H9 (cell line): ENCODE results near the gene LMOD1. TPM values are rescaled to one million over a fixed set of nuclear protein-coding genes. Genes with fewer than 3 reads are reported as not detected.

Source experiments
- DNase-seq: peaks from one replicate; pipeline ENCODE4 v3.0.0-alpha.2; 2017
- H2AFZ ChIP-seq: one replicate; pipeline ENCODE4 v1.6.1; 2013; ENCODE audit warnings: mild to moderate bottlenecking, low read length, control low read depth, moderate library complexity
- H2AK5ac ChIP-seq: 2 replicates; pipeline ENCODE4 v1.6.1; 2013; ENCODE audit warnings: low read length, control low read depth, mixed read lengths; ENCODE audit not compliant: insufficient read length
- H2BK120ac ChIP-seq: one replicate; pipeline ENCODE4 v1.6.1; 2013; ENCODE audit warnings: low read depth, mild to moderate bottlenecking, low read length, control low read depth, inconsistent platforms; ENCODE audit not compliant: poor library complexity, severe bottlenecking
- H2BK12ac ChIP-seq: 2 replicates; pipeline ENCODE4 v1.6.1; 2013; ENCODE audit warnings: low read length, control low read depth, mixed read lengths, low read depth; ENCODE audit not compliant: insufficient read length
- H2BK15ac ChIP-seq: 2 replicates; pipeline ENCODE4 v1.6.1; 2013; ENCODE audit warnings: low read depth, low read length, control low read depth
- H2BK20ac ChIP-seq: one replicate; pipeline ENCODE4 v1.6.1; 2013; ENCODE audit warnings: low read depth, mild to moderate bottlenecking, low read length, control low read depth, inconsistent platforms; ENCODE audit not compliant: poor library complexity, severe bottlenecking
- H2BK5ac ChIP-seq: 2 replicates; pipeline ENCODE4 v1.6.1; 2013; ENCODE audit warnings: low read length, control low read depth, mixed read lengths; ENCODE audit not compliant: insufficient read length
- H3K14ac ChIP-seq: 2 replicates; pipeline ENCODE4 v1.6.1; 2013; ENCODE audit warnings: low read length, control low read depth; ENCODE audit not compliant: insufficient read depth
- H3K18ac ChIP-seq: 2 replicates; pipeline ENCODE4 v1.6.1; 2013; ENCODE audit warnings: low read depth, mild to moderate bottlenecking, mixed read lengths, low read length, control low read depth; ENCODE audit not compliant: insufficient read length
- H3K23ac ChIP-seq: 2 replicates; pipeline ENCODE4 v1.6.1; 2013; ENCODE audit warnings: low read length, control low read depth, mixed read lengths, low read depth; ENCODE audit not compliant: insufficient read length
- H3K23me2 ChIP-seq: 2 replicates; pipeline ENCODE4 v1.6.1; 2013; ENCODE audit warnings: low read depth, mild to moderate bottlenecking, mixed read lengths, low read length, control low read depth; ENCODE audit not compliant: insufficient read length, poor library complexity, severe bottlenecking
- H3K27ac ChIP-seq: 2 replicates; pipeline ENCODE4 v1.5.1; 2013; ENCODE audit warnings: low read length, control low read depth, mixed read lengths, low read depth; ENCODE audit not compliant: insufficient read length
- H3K27me3 ChIP-seq: 2 replicates; pipeline ENCODE4 v1.6.1; 2013; ENCODE audit warnings: low read length, control low read depth, inconsistent platforms; ENCODE audit not compliant: insufficient read depth
- H3K4ac ChIP-seq: 2 replicates; pipeline ENCODE4 v1.6.1; 2013; ENCODE audit warnings: low read depth, mild to moderate bottlenecking, control low read depth, inconsistent platforms, low read length, moderate library complexity
- H3K4me1 ChIP-seq: 2 replicates; pipeline ENCODE4 v1.6.1; 2013; ENCODE audit warnings: low read length, control low read depth, inconsistent platforms; ENCODE audit not compliant: insufficient read depth
- H3K4me2 ChIP-seq: 2 replicates; pipeline ENCODE4 v1.6.1; 2013; ENCODE audit warnings: low read length, control low read depth, mixed read lengths; ENCODE audit not compliant: insufficient read length, insufficient read depth
- H3K56ac ChIP-seq: 2 replicates; pipeline ENCODE4 v1.6.1; 2013; ENCODE audit warnings: low read depth, mild to moderate bottlenecking, mixed read lengths, low read length, control low read depth; ENCODE audit not compliant: insufficient read length
- H3K79me1 ChIP-seq: 2 replicates; pipeline ENCODE4 v1.6.1; 2013; ENCODE audit warnings: low read depth, mild to moderate bottlenecking, moderate library complexity, low read length, control low read depth, inconsistent platforms; ENCODE audit not compliant: insufficient read depth, poor library complexity, severe bottlenecking
- H3K79me2 ChIP-seq: 2 replicates; pipeline ENCODE4 v1.6.1; 2013; ENCODE audit warnings: low read length, control low read depth, inconsistent platforms; ENCODE audit not compliant: insufficient read depth
- H3K9ac ChIP-seq: 2 replicates; pipeline ENCODE4 v1.6.1; 2013; ENCODE audit warnings: low read length, control low read depth, mixed read lengths; ENCODE audit not compliant: insufficient read length; ENCODE audit errors: extremely low read depth
- H3K9me3 ChIP-seq: one replicate; pipeline ENCODE4 v1.6.1; 2013; ENCODE audit warnings: low read depth, low read length, inconsistent platforms; ENCODE audit not compliant: control insufficient read depth
- H3T11ph ChIP-seq: one replicate; pipeline ENCODE4 v1.6.1; 2013; ENCODE audit warnings: mild to moderate bottlenecking, low read length, control low read depth, inconsistent platforms
- H4K20me1 ChIP-seq: one replicate; pipeline ENCODE4 v1.6.1; 2013; ENCODE audit not compliant: control insufficient read depth, insufficient read length, insufficient read depth
- H4K5ac ChIP-seq: 2 replicates; pipeline ENCODE4 v1.6.1; 2013; ENCODE audit warnings: low read depth, mild to moderate bottlenecking, mixed read lengths, low read length, control low read depth; ENCODE audit not compliant: insufficient read length
- H4K8ac ChIP-seq: replicated peaks from 2 replicates; pipeline ENCODE4 v1.6.1; 2013; ENCODE audit warnings: low read length, control low read depth, mixed read lengths, low read depth; ENCODE audit not compliant: insufficient read length
- H4K91ac ChIP-seq: 2 replicates; pipeline ENCODE4 v1.6.1; 2013; ENCODE audit warnings: low read depth, mild to moderate bottlenecking, moderate library complexity, mixed read lengths, low read length, control low read depth; ENCODE audit not compliant: insufficient read length
- H3K27ac Mint-ChIP-seq, 3 experiments: 2 replicates in 2 of 3; 3 replicates in 1 of 3; pipeline ENCODE4 v1.8.0; 2020 to 2021; ENCODE audit warnings: mixed read lengths in 3 of 3, mild to moderate bottlenecking in 1 of 3, moderate library complexity in 1 of 3
- H3K27me3 Mint-ChIP-seq: 2 replicates; pipeline ENCODE4 v1.8.0; 2021; ENCODE audit warnings: low read depth, mild to moderate bottlenecking, moderate library complexity, mixed read lengths
- H3K36me3 Mint-ChIP-seq, 3 experiments: 2 replicates in 2 of 3; 3 replicates in 1 of 3; pipeline ENCODE4 v1.8.0; 2020 to 2021; ENCODE audit warnings: low read depth in 3 of 3, mixed read lengths in 3 of 3; ENCODE audit not compliant: insufficient read depth in 1 of 3
- H3K4me1 Mint-ChIP-seq, 2 experiments: 2 replicates each; pipeline ENCODE4 v1.8.0; 2020; ENCODE audit warnings: mixed read lengths in 2 of 2
- H3K4me3 Mint-ChIP-seq, 2 experiments: 2 replicates in 1 of 2; 3 replicates in 1 of 2; pipeline ENCODE4 v1.8.0; 2020 to 2021; ENCODE audit warnings: mild to moderate bottlenecking in 2 of 2, mixed read lengths in 2 of 2, moderate library complexity in 1 of 2
- H3K9me3 Mint-ChIP-seq, 2 experiments: 2 replicates in 1 of 2; 3 replicates in 1 of 2; pipeline ENCODE4 v1.8.0; 2020; ENCODE audit warnings: mild to moderate bottlenecking in 2 of 2, mixed read lengths in 2 of 2, moderate library complexity in 1 of 2
- CTCF ChIP-seq: fragments of 200-600 bp; sonication (generic); conservative IDR thresholded peaks from 3 replicates; pipeline ENCODE4 v1.8.0; 2021; ENCODE audit warnings: antibody characterized with exemption, mild to moderate bottlenecking
- WGBS: extraction: QIAGEN DNeasy Blood & Tissue Kit; methylation state at CpG from one replicate; pipeline ENCODE4 v1.1.7; 2013; ENCODE audit warnings: missing lambda C conversion rate, low lambda C conversion rate, mixed read lengths; ENCODE audit not compliant: insufficient read length; ENCODE audit errors: extremely low coverage; 5-methylcytosine and 5-hydroxymethylcytosine counted together
- total RNA-seq: library from RNA; stranded (reverse); gene quantifications from 2 replicates; pipeline ENCODE4 v1.2.1, GENCODE V29; 2021

The LMOD1 gene
- total RNA-seq, 1 experiment from 2014 or later: 0.31 TPM

DNA sequence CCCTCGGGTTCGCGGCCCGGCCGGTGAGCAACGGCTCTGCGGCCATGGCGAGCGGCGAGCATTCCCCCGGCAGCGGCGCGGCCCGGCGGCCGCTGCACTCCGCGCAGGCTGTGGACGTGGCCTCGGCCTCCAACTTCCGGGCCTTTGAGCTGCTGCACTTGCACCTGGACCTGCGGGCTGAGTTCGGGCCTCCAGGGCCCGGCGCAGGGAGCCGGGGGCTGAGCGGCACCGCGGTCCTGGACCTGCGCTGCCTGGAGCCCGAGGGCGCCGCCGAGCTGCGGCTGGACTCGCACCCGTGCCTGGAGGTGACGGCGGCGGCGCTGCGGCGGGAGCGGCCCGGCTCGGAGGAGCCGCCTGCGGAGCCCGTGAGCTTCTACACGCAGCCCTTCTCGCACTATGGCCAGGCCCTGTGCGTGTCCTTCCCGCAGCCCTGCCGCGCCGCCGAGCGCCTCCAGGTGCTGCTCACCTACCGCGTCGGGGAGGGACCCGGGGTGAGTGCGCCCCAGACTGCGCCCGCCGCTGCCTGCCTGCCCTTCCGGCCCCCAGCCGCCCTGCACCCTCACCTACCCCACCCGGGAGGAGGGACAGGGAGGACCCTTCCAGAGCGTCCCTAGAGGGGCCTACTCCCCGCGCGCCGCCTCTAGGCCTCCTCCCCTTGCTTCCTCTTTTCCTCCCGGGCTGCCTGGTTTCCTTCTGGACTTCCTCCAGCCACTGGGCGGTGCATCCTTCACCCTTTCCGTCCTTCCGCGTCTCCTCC, 36.5 kb upstream of the LMOD1 start, which contains the start of gene RNPEP:
TSS of gene RNPEP (plus strand) at position 26 of the 757 bp plus-strand sequence. CDS start at position 45, 19 bp downstream.
- Histone ChIP-seq H2BK20ac (no peak within 1 kb of the TSS), H3K14ac (peak within 1 kb of the TSS; percentile 80), H4K8ac (no peak within 1 kb of the TSS), H3K56ac (no peak within 1 kb of the TSS), H3T11ph (no peak within 1 kb of the TSS), H3K27me3 (no peaks in the 10 kb centered on the region; the same call in 1 of the 2 replicates), H3K79me1 (peaks cover 3% of the 10 kb centered on the region), H2BK12ac (no peak within 1 kb of the TSS), H3K23me2 (peaks cover 9% of the 10 kb centered on the region), H3K9me3 (no peaks in the 10 kb centered on the region), H2BK15ac (no peak within 1 kb of the TSS), H3K18ac (peak within 1 kb of the TSS; percentile 66), H2BK5ac (no peak within 1 kb of the TSS), H2AK5ac (no peak within 1 kb of the TSS), H4K20me1 (no peaks in the 10 kb centered on the region), H3K9ac (peak within 1 kb of the TSS; percentile 57), H3K4ac (no peak within 1 kb of the TSS), H2AFZ (peak within 1 kb of the TSS; percentile 9), H3K79me2 (peaks cover 7% of the 10 kb centered on the region; the same call in 1 of the 2 replicates), H2BK120ac (no peak within 1 kb of the TSS), H4K5ac (no peak within 1 kb of the TSS), H3K27ac (no peak within 1 kb of the TSS), H3K4me2 (peak within 1 kb of the TSS; percentile 73), H3K23ac (no peak within 1 kb of the TSS), H4K91ac (no peak within 1 kb of the TSS), H3K4me1 (no peaks in the 10 kb centered on the region; the same call in 1 of the 2 replicates)
- WGBS: no CpG with 5 or more reads among the region's 80 CpGs
- peak within 1 kb of the TSS; percentile 94 to 96 for H3K4me3 Mint-ChIP-seq
- peak within 1 kb of the TSS in 2 of 3 experiments; percentile 74 to 92; a peak in 4 of 7 replicates for H3K27ac Mint-ChIP-seq
- DNase-seq: peak; percentile 77
- H3K9me3 Mint-ChIP-seq: no peaks in the 10 kb centered on the region
- peaks cover 18 to 21% of the 10 kb centered on the region in 2 experiments for H3K4me1 Mint-ChIP-seq
- peaks cover 11% of the 10 kb centered on the region for H3K27me3 Mint-ChIP-seq
- H3K36me3 Mint-ChIP-seq: peaks cover 0 to 8% (median 5%) of the 10 kb centered on the region in 3 experiments; a peak in 3 of 7 replicates
- TF ChIP-seq CTCF: no peak; the same call in 1 of the 3 replicates
